Measurements from ENCODE around the gene KCNK10.

DNA sequence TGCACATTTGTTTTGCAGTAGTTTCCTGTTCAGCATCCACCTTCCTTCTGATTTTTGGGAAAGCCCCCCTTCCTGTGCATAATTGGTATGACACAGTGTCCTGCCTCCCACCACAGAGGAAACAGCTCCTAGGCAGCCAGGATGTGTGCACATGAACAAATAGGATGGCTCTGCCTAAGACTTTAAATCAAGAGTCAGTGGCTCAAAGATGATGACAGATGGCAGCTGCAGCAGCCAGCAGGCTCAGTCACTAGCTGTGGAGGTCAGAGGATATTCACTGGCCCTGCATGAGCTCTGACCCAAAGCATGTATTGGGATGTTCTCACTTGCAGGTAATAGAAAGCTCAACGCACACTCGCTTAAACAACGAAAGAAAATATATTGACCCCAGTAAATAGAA lies 90.3 kb downstream of the KCNK10 start:
- TF ChIP-seq, protein P1, sequence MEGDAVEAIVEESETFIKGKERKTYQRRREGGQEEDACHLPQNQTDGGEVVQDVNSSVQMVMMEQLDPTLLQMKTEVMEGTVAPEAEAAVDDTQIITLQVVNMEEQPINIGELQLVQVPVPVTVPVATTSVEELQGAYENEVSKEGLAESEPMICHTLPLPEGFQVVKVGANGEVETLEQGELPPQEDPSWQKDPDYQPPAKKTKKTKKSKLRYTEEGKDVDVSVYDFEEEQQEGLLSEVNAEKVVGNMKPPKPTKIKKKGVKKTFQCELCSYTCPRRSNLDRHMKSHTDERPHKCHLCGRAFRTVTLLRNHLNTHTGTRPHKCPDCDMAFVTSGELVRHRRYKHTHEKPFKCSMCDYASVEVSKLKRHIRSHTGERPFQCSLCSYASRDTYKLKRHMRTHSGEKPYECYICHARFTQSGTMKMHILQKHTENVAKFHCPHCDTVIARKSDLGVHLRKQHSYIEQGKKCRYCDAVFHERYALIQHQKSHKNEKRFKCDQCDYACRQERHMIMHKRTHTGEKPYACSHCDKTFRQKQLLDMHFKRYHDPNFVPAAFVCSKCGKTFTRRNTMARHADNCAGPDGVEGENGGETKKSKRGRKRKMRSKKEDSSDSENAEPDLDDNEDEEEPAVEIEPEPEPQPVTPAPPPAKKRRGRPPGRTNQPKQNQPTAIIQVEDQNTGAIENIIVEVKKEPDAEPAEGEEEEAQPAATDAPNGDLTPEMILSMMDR (IDR thresholded peaks at IDR 0.05 in 4 of 5, conservative IDR thresholded peaks at IDR 0.05 in 1 of 5), result no peak
- no peak for TF ChIP-seq POLR2A (IDR thresholded peaks at IDR 0.05)

Measured in gastrocnemius medialis (tissue), 4 donors.